HCT116 (cell line): Measurements from ENCODE around the gene IL15RA. TPM values are rescaled to one million over a fixed set of nuclear protein-coding genes. Genes with fewer than 3 reads are reported as not detected.

ENCODE experiments used
- ATAC-seq: fragments of 200-7000 bp; cut with Tn5 transposase; 2 replicates; pipeline ENCODE4 v1.9.1; 2020; ENCODE audit warnings: mild to moderate bottlenecking, moderate library complexity
- BruUV-seq: library from RNA; stranded (reverse); fragments of 400-500 nt; replicated peaks from 2 replicates; lab custom pipeline; 2021; lab: Mats Ljungman, UMichigan
- CTCF ChIA-PET: fragments of 300-600 bp; sonication (Branson Sonifier 250); formaldehyde crosslinking; loops from one replicate; lab custom pipeline; 2021; ENCODE audit warnings: antibody characterized with exemption; lab: Charles Lee
- POLR2A ChIA-PET: fragments of 300-600, 350-600 bp; sonication (Branson Sonifier 250); formaldehyde crosslinking; loops from one replicate; lab custom pipeline; 2021; ENCODE audit warnings: antibody characterized with exemption; lab: Charles Lee
- RAD21 ChIA-PET, 2 experiments: fragments of 300-600 bp; sonication (Branson Sonifier 250); formaldehyde crosslinking; loops; one replicate each; lab custom pipeline; 2023; ENCODE audit warnings: low total read pairs in 2 of 2; ENCODE audit not compliant: uncharacterized antibody in 2 of 2, unreplicated experiment in 2 of 2, low non-redundant PET in 1 of 2; lab: Charles Lee
- DNase-seq: peaks from one replicate; pipeline ENCODE4 v3.0.0-alpha.2; 2010; ENCODE audit warnings: low read depth, low spot score
- H2AFZ ChIP-seq: fragments of 200-600 bp; shearing (Covaris generic), sonication (generic); 2 replicates; pipeline ENCODE4 v1.6.1; 2017; ENCODE audit warnings: low read depth, mixed run types, mixed read lengths, antibody characterized with exemption, low read length; ENCODE audit not compliant: poor library complexity, severe bottlenecking
- H3K27ac ChIP-seq: 2 replicates; pipeline ENCODE4 v1.5.1; 2012; ENCODE audit warnings: low read depth, low read length
- H3K27me3 ChIP-seq: fragments of 200-600 bp; sonication (generic); 2 replicates; pipeline ENCODE4 v1.6.1; 2016; ENCODE audit warnings: mixed run types, low read length, mixed read lengths; ENCODE audit not compliant: insufficient read depth
- H3K36me3 ChIP-seq, 2 experiments: fragments of 200-500 bp in 1 of 2; fragments of 200-600 bp in 1 of 2; sonication (Bioruptor generic) in 1 of 2; sonication (generic) in 1 of 2; 2 replicates each; pipeline versions ENCODE4 v1.5.1 to v1.6.1; 2014 to 2016; ENCODE audit warnings: low read length in 2 of 2, inconsistent platforms in 1 of 2, mixed read lengths in 1 of 2, mixed run types in 1 of 2; ENCODE audit not compliant: insufficient read depth in 2 of 2, control insufficient read depth in 1 of 2
- H3K4me1 ChIP-seq, 2 experiments: fragments of 200-600 bp in 1 of 2; sonication (generic) in 1 of 2; 2 replicates each; pipeline versions ENCODE4 v1.5.1 to v1.6.1; 2012 to 2017; ENCODE audit warnings: low read length in 2 of 2, inconsistent platforms in 1 of 2, mild to moderate bottlenecking in 1 of 2, mixed read lengths in 1 of 2, mixed run types in 1 of 2, moderate library complexity in 1 of 2; ENCODE audit not compliant: insufficient read depth in 2 of 2, control insufficient read depth in 1 of 2
- H3K4me2 ChIP-seq: fragments of 200-600 bp; sonication (generic); 2 replicates; pipeline ENCODE4 v1.6.1; 2017; ENCODE audit warnings: mixed run types, low read length, mixed read lengths
- H3K4me3 ChIP-seq, 2 experiments: fragments of 200-600 bp in 1 of 2; sonication (generic) in 1 of 2; replicated peaks in 1 of 2; 2 replicates each; pipeline ENCODE4 v1.5.1; 2011 to 2016; ENCODE audit warnings: low read length in 2 of 2, control low read depth in 1 of 2, low read depth in 1 of 2, mild to moderate bottlenecking in 1 of 2, mixed read lengths in 1 of 2, mixed run types in 1 of 2
- H3K79me2 ChIP-seq: fragments of 200-600 bp; sonication (generic); 2 replicates; pipeline ENCODE4 v1.6.1; 2017; ENCODE audit warnings: mild to moderate bottlenecking, mixed run types, low read length, moderate library complexity, mixed read lengths; ENCODE audit not compliant: insufficient read depth
- H3K9ac ChIP-seq: fragments of 200-600 bp; sonication (generic); 2 replicates; pipeline ENCODE4 v1.6.1; 2016; ENCODE audit warnings: low read length, mixed read lengths
- H3K9me2 ChIP-seq: fragments of 200-600 bp; sonication (generic), shearing (Covaris generic); 2 replicates; pipeline ENCODE4 v1.6.1; 2017; ENCODE audit warnings: mixed run types, mild to moderate bottlenecking, moderate library complexity; ENCODE audit not compliant: insufficient read depth
- H3K9me3 ChIP-seq, 2 experiments: fragments of 200-500 bp in 1 of 2; fragments of 200-600 bp in 1 of 2; sonication (Bioruptor generic) in 1 of 2; sonication (generic) in 1 of 2; 2 replicates each; pipeline ENCODE4 v1.6.1; 2014 to 2017; ENCODE audit warnings: low read length in 2 of 2, mixed read lengths in 2 of 2, inconsistent platforms in 1 of 2, low read depth in 1 of 2, mild to moderate bottlenecking in 1 of 2, mixed run types in 1 of 2, moderate library complexity in 1 of 2; ENCODE audit not compliant: control insufficient read depth in 1 of 2, insufficient read depth in 1 of 2
- H4K20me1 ChIP-seq: fragments of 200-600 bp; sonication (generic), shearing (Covaris generic); 2 replicates; pipeline ENCODE4 v1.6.1; 2017; ENCODE audit warnings: mixed run types, mild to moderate bottlenecking, moderate library complexity; ENCODE audit not compliant: insufficient read depth
- ATF3 ChIP-seq: IDR thresholded peaks from 2 replicates; pipeline ENCODE4 v1.6.1; 2012
- CBX3 ChIP-seq: IDR thresholded peaks from 2 replicates; pipeline ENCODE4 v1.6.1; 2012; ENCODE audit warnings: low read depth
- EGR1 ChIP-seq: IDR thresholded peaks from 2 replicates; pipeline ENCODE4 v1.6.1; 2012; ENCODE audit warnings: low read depth
- MAX ChIP-seq: IDR thresholded peaks from 2 replicates; pipeline ENCODE4 v1.6.1; 2012
- SIN3A ChIP-seq: IDR thresholded peaks from 2 replicates; pipeline ENCODE4 v1.6.1; 2012; ENCODE audit warnings: low read depth
- ZFX ChIP-seq: fragments of 450-650 bp; IDR thresholded peaks from 2 replicates; pipeline ENCODE4 v1.6.1; 2017
- ZNF274 ChIP-seq: fragments of 200-500 bp; sonication (Bioruptor generic); IDR thresholded peaks from 2 replicates; pipeline ENCODE4 v1.6.1; 2014; ENCODE audit warnings: mild to moderate bottlenecking, low read depth, low read length, inconsistent platforms
- intact Hi-C: fragments of 100-400 bp; cut with micrococcal nuclease; formaldehyde crosslinking; loops from 2 replicates; pipeline ENCODE4 v1.10.0; 2022
- total RNA-seq: library from RNA; stranded (reverse); gene quantifications from one replicate; pipeline ENCODE4 v1.2.1, GENCODE V29; 2021; ENCODE audit not compliant: unreplicated experiment

IL15RA gene
- total RNA-seq, 1 experiment from 2014 or later = 10.5 TPM

DNA sequence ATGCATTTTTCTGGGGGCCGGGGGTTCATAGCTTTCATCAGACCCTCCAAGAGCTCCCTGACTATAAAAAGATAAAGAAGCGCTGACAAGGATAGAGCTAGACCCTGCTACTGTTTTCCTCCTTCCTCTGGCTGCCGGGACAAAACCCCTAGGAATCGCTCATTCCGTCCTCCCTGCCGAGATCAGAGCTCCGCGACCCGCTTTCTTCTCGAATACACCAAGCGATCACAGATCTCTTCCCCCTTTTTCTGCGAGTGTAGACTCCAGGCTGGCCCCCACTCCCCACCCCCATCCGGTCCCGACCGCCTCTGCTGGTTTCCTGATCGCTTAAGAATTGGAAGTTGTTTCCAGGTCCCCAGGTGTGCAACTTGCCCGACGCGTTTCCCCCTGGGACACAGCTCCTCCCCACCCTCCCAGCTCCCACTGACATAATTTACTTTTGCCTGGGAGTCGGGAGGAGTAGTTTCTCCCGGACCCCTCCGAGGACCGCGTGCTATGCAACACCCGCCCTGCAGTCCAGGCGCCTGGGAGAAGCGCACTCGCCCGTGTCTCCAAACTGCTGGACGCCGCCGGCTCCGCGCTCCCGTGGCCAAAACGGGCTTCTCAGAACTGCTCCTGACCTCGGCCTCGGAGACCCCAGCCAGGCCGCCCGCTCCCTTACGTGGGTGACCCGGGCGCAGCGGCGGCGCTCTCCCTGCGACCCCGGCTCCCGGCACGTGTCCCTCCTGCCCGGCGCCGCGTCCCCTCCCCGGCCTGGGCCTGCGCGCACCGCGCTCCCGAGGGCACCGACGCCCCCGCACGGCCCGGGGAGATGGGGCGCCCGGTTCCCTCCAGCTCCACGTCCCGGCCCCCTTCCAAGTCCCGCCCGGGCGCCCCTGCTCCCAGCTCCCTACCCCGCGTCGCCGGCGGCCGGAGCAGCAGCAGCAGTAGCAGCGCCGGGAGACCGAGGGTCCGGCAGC lies 552 bp downstream of the IL15RA start:
- BruUV-seq = TSS peak; percentile 31
- Histone ChIP-seq H3K9me2 (no peaks in the 10 kb centered on the region), H3K9me3 (no peaks in the 10 kb centered on the region), H3K27ac (peak overlapping the region; percentile 85), H3K4me1 (peaks cover 4 to 18% of the 10 kb centered on the region in 2 experiments), H3K4me2 (peak overlapping the region; percentile 87), H3K9ac (peak overlapping the region; percentile 78), H4K20me1 (no peaks in the 10 kb centered on the region), H3K4me3 (peak overlapping the region; percentile 66 to 83), H3K79me2 (peaks cover 36% of the 10 kb centered on the region), H3K36me3 (no peaks in the 10 kb centered on the region), H2AFZ (peak overlapping the region; percentile 52), H3K27me3 (no peaks in the 10 kb centered on the region)
- TF ChIP-seq CBX3 (peak; percentile 16; the same call in 1 of the 2 replicates), ZFX (peak; percentile 80), SIN3A (peak; percentile 36; the same call in 1 of the 2 replicates), EGR1 (peak; percentile 75), MAX (peak; percentile 71), ZNF274 (no peak), ATF3 (no peak)
- RAD21 ChIA-PET = no interaction called here
- peak; percentile 18 for DNase-seq
- peak; percentile 52 for ATAC-seq
- CTCF ChIA-PET = interaction anchor here (0.8 kb wide), 1 partner anchor 425 kb away, joined by 3 read pairs; no protein-coding TSS in a partner anchor
- POLR2A ChIA-PET = interaction anchor here (1.0 kb wide), 1 partner anchor 87 kb away, joined by 3 read pairs; the partner anchor contains the start of genes ANKRD16 and FBH1
- intact Hi-C loops = loop anchor here (5.0 to 10.0 kb wide), 2 partner anchors 108 to 1811 kb away; partner anchors contain the start of genes ATP5F1C, KIN and RBM17
